ENCODE data around the gene IGBP1.

Gene IGBP1

GRCh38 chrX:70128071-70128470, 5.2 kb upstream of the IGBP1 start:
- no peak overlapping the region for H3K4me3 ChIP-seq (ENCODE audit: low read depth, low read length)
- DNase-seq (ENCODE audit: low read depth): no peak
- no peak for TF ChIP-seq CTCF (IDR thresholded peaks at IDR 0.05; ENCODE audit: low read depth, low read length)
- no peak for TF ChIP-seq POLR2A (IDR thresholded peaks at IDR 0.05; ENCODE audit: extremely low read depth, insufficient read length)
- TF ChIP-seq MAX (IDR thresholded peaks at IDR 0.05; ENCODE audit: low read depth, low read length): no peak
- TF ChIP-seq MYC (IDR thresholded peaks at IDR 0.05; ENCODE audit: low read depth, low read length): no peak

GRCh38 chrX:70129816-70130215, 3.4 kb upstream of the IGBP1 start:
- no peak for TF ChIP-seq CTCF (IDR thresholded peaks at IDR 0.05; ENCODE audit: low read depth, low read length)
- no peak for TF ChIP-seq MYC (IDR thresholded peaks at IDR 0.05; ENCODE audit: low read depth, low read length)
- DNase-seq (ENCODE audit: low read depth): no peak
- no peak overlapping the region for H3K4me3 ChIP-seq (ENCODE audit: low read depth, low read length)

GRCh38 chrX:70132224-70132623, 1.0 kb upstream of the IGBP1 start:
- TF ChIP-seq MYC (IDR thresholded peaks at IDR 0.05; ENCODE audit: low read depth, low read length) (no peak), MAX (IDR thresholded peaks at IDR 0.05; ENCODE audit: low read depth, low read length) (no peak), CTCF (IDR thresholded peaks at IDR 0.05; ENCODE audit: low read depth, low read length) (no peak), POLR2A (IDR thresholded peaks at IDR 0.05; ENCODE audit: extremely low read depth, insufficient read length) (no peak)
- peak; percentile 40 for DNase-seq (ENCODE audit: low read depth)
- H3K4me3 ChIP-seq (ENCODE audit: low read depth, low read length): peak overlapping the region; percentile 99

- H3K4me3 ChIP-seq (ENCODE audit: low read depth, low read length): peak overlapping the region; percentile 99
- DNase-seq (ENCODE audit: low read depth): no peak
- TF ChIP-seq MAX (IDR thresholded peaks at IDR 0.05; ENCODE audit: low read depth, low read length): no peak
- peak; percentile 33 for TF ChIP-seq POLR2A (IDR thresholded peaks at IDR 0.05; ENCODE audit: extremely low read depth, insufficient read length)
- no peak for TF ChIP-seq CTCF (IDR thresholded peaks at IDR 0.05; ENCODE audit: low read depth, low read length)
- TF ChIP-seq MYC (IDR thresholded peaks at IDR 0.05; ENCODE audit: low read depth, low read length): no peak
Observed at GRCh38 chrX:70132877-70133302, 357 bp upstream of the IGBP1 start.

- peak overlapping the region; percentile 99 for H3K4me3 ChIP-seq (ENCODE audit: low read depth, low read length)
- no peak for TF ChIP-seq MYC (IDR thresholded peaks at IDR 0.05; ENCODE audit: low read depth, low read length)
- no peak for DNase-seq (ENCODE audit: low read depth)
Observed at GRCh38 chrX:70134116-70134477, 850 bp downstream of the IGBP1 start.

GRCh38 chrX:70138622-70139021, 5.4 kb downstream of the IGBP1 start:
- H3K4me3 ChIP-seq (ENCODE audit: low read depth, low read length): no peak overlapping the region
- no peak for DNase-seq (ENCODE audit: low read depth)
- TF ChIP-seq CTCF (IDR thresholded peaks at IDR 0.05; ENCODE audit: low read depth, low read length): no peak
- no peak for TF ChIP-seq POLR2A (IDR thresholded peaks at IDR 0.05; ENCODE audit: extremely low read depth, insufficient read length)
- TF ChIP-seq MYC (IDR thresholded peaks at IDR 0.05; ENCODE audit: low read depth, low read length): no peak
- no peak for TF ChIP-seq MAX (IDR thresholded peaks at IDR 0.05; ENCODE audit: low read depth, low read length)

Data from NB4 (cell line).